DMS 273 treated with DMSO at 0.1 percent for 48 hours (cell line): Measurements from ENCODE around the gene TAF1C.
"Not testable (repeated sequence)": the region's sequence is repeated elsewhere in the genome, so short reads cannot be mapped to it uniquely, and the experiment has no call there.

ENCODE experiments used
- DNase-seq: peaks from one replicate; lab custom pipeline; 2025; lab: John Stamatoyannopoulos, UW

TAF1C gene

GRCh38 chr16:84212154-84212553 is 25.3 kb upstream of the TAF1C start:
- no peak for DNase-seq

GRCh38 chr16:84209989-84210388 is 23.1 kb upstream of the TAF1C start:
- no peak for DNase-seq

GRCh38 chr16:84207879-84208278 is 21.0 kb upstream of the TAF1C start:
- DNase-seq: peak; percentile 11

GRCh38 chr16:84207251-84207650 is 20.4 kb upstream of the TAF1C start:
- DNase-seq: no peak

- no peak for DNase-seq
These were observed 19.3 kb upstream of the TAF1C start for GRCh38 chr16:84205976-84206691.

GRCh38 chr16:84205123-84205522 is 18.3 kb upstream of the TAF1C start:
- not testable (repeated sequence) for DNase-seq

DNA sequence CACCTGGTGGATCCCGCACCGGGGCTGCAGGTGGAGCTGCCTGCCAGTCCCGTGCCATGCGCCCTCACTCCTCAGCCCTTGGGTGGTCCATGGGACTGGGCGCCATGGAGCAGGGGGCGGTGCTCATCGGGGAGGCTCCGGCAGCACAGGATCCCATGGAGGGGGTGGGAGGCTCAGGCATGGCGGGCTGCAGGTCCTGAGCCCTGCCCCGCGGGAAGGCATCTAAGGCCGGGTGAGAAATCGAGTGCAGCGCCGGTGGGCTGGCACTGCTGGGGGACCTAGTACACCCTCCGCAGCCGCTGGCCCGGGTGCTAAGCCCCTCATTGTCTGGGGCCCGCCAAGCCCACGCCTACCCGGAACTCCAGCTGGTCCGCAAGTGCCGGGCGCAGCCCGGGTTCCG is 17.7 kb upstream of the TAF1C start:
- not testable (repeated sequence) for DNase-seq

DNA sequence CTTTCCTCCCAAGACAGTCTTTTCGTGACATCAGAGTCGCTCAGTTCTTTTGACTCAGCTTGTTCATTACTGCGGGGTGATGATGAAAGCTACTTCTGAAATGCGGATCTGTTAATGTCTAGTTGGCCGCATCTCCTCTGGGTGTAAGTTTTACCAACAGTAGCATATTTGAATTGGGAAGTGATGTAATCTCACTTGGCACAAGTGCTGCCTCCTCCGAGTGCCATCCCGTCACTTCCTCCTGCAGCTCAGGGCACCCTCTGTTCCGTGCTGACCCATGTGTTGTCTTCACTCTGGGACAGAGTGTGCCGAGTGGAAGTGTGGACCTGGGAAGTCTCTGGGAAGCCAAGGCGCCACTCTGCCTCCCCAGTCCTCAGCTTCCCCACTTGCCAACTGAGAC is 13.0 kb upstream of the TAF1C start:
- no peak for DNase-seq

DNA sequence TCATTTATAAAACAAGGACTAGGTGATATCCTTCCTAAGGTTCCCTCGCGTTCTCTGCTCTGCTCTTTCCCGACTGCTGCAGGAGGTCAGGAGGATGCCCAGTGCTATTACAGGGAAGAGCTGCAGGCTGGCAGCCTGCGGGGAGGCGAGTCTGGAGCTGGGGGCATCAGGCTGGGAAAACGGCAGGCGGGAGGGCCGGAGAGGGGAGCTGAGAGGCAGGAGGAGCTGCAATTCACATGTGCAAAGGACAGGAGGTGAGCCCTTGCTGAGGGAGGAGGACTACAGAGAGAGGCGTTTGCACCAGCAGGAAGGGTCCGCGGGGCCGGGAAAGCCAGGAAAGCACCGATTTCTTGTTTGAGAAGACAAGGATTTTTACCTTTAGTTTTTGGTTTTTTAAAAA is 12.2 kb upstream of the TAF1C start:
- no peak for DNase-seq

GRCh38 chr16:84198401-84198800 is 11.5 kb upstream of the TAF1C start:
- no peak for DNase-seq

GRCh38 chr16:84197466-84198128 is 10.7 kb upstream of the TAF1C start:
- DNase-seq: no peak

DNA sequence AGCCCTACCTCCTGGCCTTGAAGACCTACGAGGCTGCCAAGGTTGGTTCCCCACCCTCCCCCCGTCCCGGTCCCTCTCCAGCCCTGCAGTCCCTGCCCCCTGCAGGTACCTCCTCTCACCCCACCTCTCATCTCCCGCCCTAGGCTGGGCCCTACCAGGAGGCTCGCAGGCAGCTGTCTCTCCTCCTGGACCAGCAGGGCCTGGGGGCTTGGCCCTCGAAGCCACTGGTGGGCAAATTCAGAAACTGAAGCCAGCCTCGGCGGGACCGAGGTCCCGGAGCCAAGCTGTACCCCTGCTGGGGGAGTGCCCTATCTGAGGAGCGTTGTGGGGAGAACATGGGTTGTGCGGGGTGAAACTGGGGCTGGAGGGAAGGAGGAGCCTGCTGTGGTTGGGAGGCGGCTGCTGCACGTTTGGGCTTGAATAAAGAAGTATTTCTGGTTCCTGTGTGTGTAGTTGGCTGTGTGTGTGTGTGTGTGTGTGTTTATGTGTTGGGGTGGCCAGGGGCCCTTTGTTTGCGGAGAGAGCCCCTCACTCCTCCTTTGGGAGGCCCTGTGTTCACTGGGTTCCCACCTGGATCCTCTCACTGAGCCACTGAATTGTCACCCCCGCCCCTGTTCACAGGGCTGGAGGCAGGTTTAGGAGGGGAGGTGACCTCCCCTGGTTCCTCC is 10.0 kb upstream of the TAF1C start:
- no peak for DNase-seq

DNA sequence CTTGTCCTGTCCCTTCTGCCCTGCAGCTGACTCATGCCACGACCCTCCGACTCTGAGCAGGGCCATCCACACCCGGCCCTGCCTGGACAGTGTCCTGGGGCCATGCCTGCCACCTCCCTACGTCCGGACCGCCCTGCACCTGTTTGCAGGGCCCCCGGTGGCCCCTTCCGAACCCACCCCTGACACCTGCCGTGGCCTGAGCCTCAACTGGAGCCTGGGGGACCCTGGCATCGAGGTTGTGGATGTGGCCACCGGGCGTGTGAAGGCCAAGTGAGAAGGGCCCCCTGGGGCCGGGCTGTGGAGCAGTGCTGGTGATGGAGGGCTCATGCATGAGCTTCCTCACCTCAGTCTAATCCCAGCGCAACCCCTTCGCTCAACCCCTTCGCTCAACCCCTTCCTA is 9.2 kb upstream of the TAF1C start:
- DNase-seq: no peak

- no peak for DNase-seq
These were observed 8.6 kb upstream of the TAF1C start for GRCh38 chr16:84195201-84196093.

GRCh38 chr16:84194470-84195200 is 7.8 kb upstream of the TAF1C start:
- DNase-seq: no peak

GRCh38 chr16:84194018-84194417 is 7.2 kb upstream of the TAF1C start:
- DNase-seq: no peak

DNA sequence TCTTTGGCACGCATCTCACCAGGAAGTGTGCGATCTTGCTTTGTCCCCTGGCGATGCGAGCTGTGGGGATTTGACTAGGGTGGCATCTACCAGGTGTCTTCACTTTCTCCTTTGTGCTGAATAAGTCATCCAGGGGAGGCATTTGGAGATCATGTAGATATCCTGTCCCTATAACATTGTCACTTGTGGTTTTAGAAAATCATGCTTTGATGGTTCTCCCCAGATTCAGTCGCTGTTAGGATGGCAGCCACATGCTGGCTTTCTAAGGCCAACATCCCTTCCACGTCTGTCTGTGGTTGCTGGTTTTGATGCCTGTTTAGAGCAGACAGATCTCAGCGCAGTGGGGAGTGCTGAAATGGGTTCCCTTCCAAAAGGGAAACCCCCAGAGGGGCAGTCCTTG is 6.6 kb upstream of the TAF1C start:
- no peak for DNase-seq

DNA sequence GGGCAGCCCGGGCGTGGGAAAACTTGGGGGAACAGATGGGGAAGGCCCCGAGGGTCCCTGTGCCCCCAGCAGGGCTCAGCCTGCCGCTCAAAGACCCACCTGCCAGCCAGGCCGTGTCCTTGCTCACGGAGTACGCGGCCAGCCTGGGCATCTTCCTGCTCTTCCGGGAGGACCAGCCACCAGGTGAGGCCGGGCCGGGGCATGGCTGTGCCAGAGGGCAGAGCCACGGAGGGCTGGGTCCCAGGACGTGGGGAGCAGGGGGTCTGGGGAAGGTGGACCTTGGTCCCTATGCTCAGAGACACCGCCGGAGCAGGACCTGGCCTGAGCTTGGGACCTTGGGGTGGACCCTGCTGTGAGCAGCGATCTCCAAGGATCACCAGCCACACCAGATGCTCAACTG is 4.6 kb upstream of the TAF1C start:
- no peak for DNase-seq

GRCh38 chr16:84190731-84191388 is 4.0 kb upstream of the TAF1C start, which contains the start of gene ADAD2:
TSS of gene ADAD2 (plus strand) at chr16:84191157. CDS start at chr16:84191231, 74 bp downstream.
- no peak for DNase-seq

DNA sequence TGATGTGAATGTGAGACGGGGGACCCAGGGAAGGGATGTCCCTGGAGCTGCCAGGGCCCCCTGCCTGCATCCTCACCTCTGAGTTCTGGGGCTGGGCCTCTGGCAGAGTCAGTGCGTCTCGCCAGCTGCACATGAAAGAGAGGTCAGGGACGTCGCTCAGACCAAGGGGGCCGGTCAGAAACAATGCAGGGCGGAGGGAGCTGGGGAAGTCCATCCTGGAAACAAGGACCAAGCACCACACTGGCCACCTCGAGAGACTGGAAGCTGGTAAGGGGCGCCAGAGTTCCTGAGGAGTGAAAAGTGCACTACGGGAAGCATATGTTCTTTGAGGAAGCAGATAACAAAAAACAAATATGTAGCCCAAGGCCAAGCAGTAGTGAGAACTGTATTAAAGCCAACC is 2.1 kb downstream of the TAF1C start:
- no peak for DNase-seq
